OCI-LY1 (cell line): Measurements from ENCODE around the gene DLX3.

ENCODE experiments used
- H2AFZ ChIP-seq: fragments of 200-600 bp; sonication (generic), shearing (Covaris generic); 2 replicates; pipeline ENCODE4 v1.6.0; 2014; ENCODE audit warnings: antibody characterized with exemption, mild to moderate bottlenecking, low read length
- H3F3A ChIP-seq: fragments of 200-600 bp; sonication (generic), shearing (Covaris generic); 2 replicates; pipeline ENCODE4 v1.6.0; 2014; ENCODE audit warnings: mild to moderate bottlenecking, antibody characterized with exemption, low read length, moderate library complexity; ENCODE audit not compliant: insufficient read depth
- H3K27ac ChIP-seq: fragments of 200-600 bp; sonication (generic); 2 replicates; pipeline ENCODE4 v1.5.1; 2014; ENCODE audit warnings: low read length, mixed run types, mild to moderate bottlenecking, low read depth; ENCODE audit not compliant: poor library complexity, severe bottlenecking
- H3K27me3 ChIP-seq: fragments of 200-600 bp; sonication (generic); 2 replicates; pipeline ENCODE4 v1.6.0; 2014; ENCODE audit warnings: antibody characterized with exemption, mild to moderate bottlenecking, low read length, moderate library complexity; ENCODE audit not compliant: insufficient read depth
- H3K36me3 ChIP-seq: fragments of 200-600 bp; sonication (generic); 2 replicates; pipeline ENCODE4 v1.6.1; 2014; ENCODE audit warnings: mild to moderate bottlenecking, antibody characterized with exemption, low read length, moderate library complexity, mixed read lengths; ENCODE audit not compliant: insufficient read depth
- H3K4me1 ChIP-seq: fragments of 200-600 bp; sonication (generic); 2 replicates; pipeline ENCODE4 v1.5.1; 2014; ENCODE audit warnings: mild to moderate bottlenecking, low read length, moderate library complexity; ENCODE audit not compliant: insufficient read depth, severe bottlenecking
- H3K4me2 ChIP-seq: fragments of 200-600 bp; sonication (generic), shearing (Covaris generic); 2 replicates; pipeline ENCODE4 v1.6.1; 2014; ENCODE audit warnings: low read length
- H3K4me3 ChIP-seq: fragments of 200-600 bp; sonication (generic); 2 replicates; pipeline ENCODE4 v1.5.1; 2014; ENCODE audit warnings: low read length, low read depth, mild to moderate bottlenecking, mixed read lengths; ENCODE audit not compliant: poor library complexity, severe bottlenecking
- H3K79me2 ChIP-seq: fragments of 200-600 bp; shearing (Covaris generic); 2 replicates; pipeline ENCODE4 v1.6.1; 2016; ENCODE audit warnings: mixed run types, low read length, mixed read lengths; ENCODE audit not compliant: insufficient read depth
- H3K9ac ChIP-seq: fragments of 200-600 bp; sonication (generic), shearing (Covaris generic); 2 replicates; pipeline ENCODE4 v1.6.1; 2014; ENCODE audit warnings: mild to moderate bottlenecking, low read length, mixed read lengths
- H3K9me2 ChIP-seq: fragments of 200-600 bp; sonication (generic), shearing (Covaris generic); 2 replicates; pipeline ENCODE4 v1.6.1; 2014; ENCODE audit warnings: low read depth, mild to moderate bottlenecking, low read length, mixed read lengths
- H3K9me3 ChIP-seq: fragments of 200-600 bp; shearing (Covaris generic); 2 replicates; pipeline ENCODE4 v1.6.1; 2014; ENCODE audit warnings: low read length, mixed read lengths
- H4K20me1 ChIP-seq: fragments of 200-600 bp; sonication (generic), shearing (Covaris generic); 2 replicates; pipeline ENCODE4 v1.6.0; 2016; ENCODE audit warnings: mild to moderate bottlenecking, low read length; ENCODE audit not compliant: insufficient read depth
- CTCF ChIP-seq: fragments of 200-600 bp; sonication (generic), shearing (Covaris generic); IDR thresholded peaks from 2 replicates; pipeline ENCODE4 v1.5.1; 2017; ENCODE audit warnings: mild to moderate bottlenecking, antibody characterized with exemption, low read length, moderate library complexity, mixed read lengths
- EZH2 ChIP-seq: fragments of 200-600 bp; sonication (generic), shearing (Covaris generic); IDR thresholded peaks from 2 replicates; pipeline ENCODE4 v1.8.0; 2017; ENCODE audit warnings: borderline replicate concordance, mixed run types, mild to moderate bottlenecking, antibody characterized with exemption, low read length, moderate library complexity, mixed read lengths

Gene DLX3

DNA sequence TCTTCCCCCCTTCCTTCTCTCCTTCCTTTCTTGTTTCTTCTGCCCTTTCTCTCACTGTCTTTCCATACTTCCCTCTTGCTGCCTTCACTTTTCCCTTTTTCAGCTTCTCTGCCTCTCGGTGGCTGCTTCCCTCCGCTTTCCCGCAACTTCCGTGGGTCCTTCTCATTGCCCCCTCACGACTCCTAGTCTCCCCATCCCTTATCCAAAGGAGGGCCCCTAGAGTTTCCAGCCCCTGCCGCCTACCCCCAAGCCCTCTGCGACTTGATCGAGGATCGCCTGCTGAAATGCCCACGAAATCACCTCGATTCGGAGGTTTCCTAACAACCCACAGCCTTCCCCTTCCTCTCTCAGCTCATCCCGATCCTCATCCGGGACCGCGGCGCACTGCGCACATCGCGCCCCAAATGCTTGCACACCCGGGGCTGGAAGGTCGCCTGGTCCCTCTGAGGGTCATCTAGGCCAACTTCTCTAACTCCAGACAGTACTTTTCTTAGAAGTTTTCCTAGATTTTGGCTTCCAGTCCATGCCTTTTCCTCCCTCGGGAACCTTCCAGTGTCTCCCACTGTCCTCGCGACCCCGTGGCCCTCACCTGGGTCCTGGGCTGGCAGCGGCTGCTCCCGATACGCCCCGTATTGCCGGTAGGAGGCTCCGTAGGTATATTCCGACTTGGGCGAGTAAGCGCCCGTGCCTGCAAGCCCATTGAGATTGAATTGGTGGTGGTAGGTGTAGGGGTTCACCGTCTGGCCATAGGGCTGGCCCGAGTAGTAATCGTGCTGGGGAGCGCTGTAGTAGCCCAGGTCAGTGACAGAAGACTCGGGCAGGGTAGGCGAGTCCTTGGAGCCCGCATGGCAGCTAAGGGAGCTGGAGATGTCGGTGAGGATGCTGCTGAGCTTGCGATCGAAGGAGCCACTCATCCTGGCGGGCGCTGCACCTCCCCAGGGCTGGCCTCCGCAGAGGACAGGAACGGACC lies 654 bp downstream of the DLX3 start:
- Histone ChIP-seq H2AFZ (no peak overlapping the region), H3K79me2 (no peaks in the 10 kb centered on the region), H4K20me1 (no peaks in the 10 kb centered on the region), H3K9me3 (no peaks in the 10 kb centered on the region), H3F3A (no peaks in the 10 kb centered on the region), H3K4me2 (0 out of 2 replicates have a peak overlapping the region, but pooled peaks have one; percentile 45), H3K9me2 (no peaks in the 10 kb centered on the region), H3K9ac (no peak overlapping the region), H3K27ac (no peak overlapping the region), H3K4me1 (peaks cover 4% of the 10 kb centered on the region), H3K27me3 (peaks cover 6% of the 10 kb centered on the region; the same call in 1 of the 2 replicates), H3K4me3 (no peak overlapping the region), H3K36me3 (no peaks in the 10 kb centered on the region)
- no peak for TF ChIP-seq CTCF
- TF ChIP-seq EZH2, result no peak

DNA sequence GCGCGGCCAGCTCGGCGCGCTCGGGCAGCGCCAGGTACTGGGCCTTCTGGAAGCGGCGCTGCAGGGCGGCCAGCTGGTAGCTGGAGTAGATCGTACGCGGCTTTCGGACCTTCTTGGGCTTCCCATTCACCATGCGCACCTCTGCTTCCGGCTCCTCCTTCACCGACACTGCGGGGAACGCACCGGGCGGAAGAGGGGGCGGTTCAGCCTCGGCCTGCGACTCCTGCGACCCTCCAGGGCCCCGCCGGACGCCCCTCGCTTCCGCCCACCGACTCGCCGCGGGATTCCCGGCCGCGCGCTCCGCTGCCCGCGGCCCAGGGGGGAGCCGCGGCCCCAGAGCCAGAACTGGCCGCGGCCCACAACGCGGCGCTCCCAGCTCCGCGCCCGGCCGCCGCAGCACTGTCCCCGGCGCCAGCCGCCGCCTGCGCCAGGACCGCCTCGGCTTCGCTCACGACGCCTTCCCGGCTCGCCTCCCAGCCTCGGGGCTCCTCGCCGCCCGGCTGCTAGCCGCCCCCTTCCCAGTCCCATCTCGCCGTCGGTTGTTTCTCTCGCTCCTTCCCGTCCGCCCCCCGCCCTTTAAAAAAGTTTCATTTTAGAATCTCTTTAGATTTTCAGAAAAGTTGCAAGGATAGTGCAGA lies 1.5 kb downstream of the DLX3 start:
- H3K9ac ChIP-seq, result no peak overlapping the region
- H3K27me3 ChIP-seq, result peaks cover 8% of the 10 kb centered on the region; the same call in 1 of the 2 replicates
- H3K4me3 ChIP-seq, result peak overlapping the region; percentile 37
- H3K79me2 ChIP-seq, result no peaks in the 10 kb centered on the region
- H3K27ac ChIP-seq, result no peak overlapping the region
- peaks cover 3% of the 10 kb centered on the region for H3K4me1 ChIP-seq
- no peaks in the 10 kb centered on the region for H3F3A ChIP-seq
- H3K9me2 ChIP-seq, result no peaks in the 10 kb centered on the region
- peak overlapping the region; percentile 45 for H3K4me2 ChIP-seq
- no peak overlapping the region for H2AFZ ChIP-seq
- no peaks in the 10 kb centered on the region for H3K36me3 ChIP-seq
- TF ChIP-seq EZH2 (no peak), CTCF (no peak)
- H4K20me1 ChIP-seq, result no peaks in the 10 kb centered on the region
- no peaks in the 10 kb centered on the region for H3K9me3 ChIP-seq

- Histone ChIP-seq H3K9me2 (no peaks in the 10 kb centered on the region), H4K20me1 (no peaks in the 10 kb centered on the region), H3K9me3 (no peaks in the 10 kb centered on the region), H3K4me3 (peak overlapping the region; percentile 37), H3K4me2 (peak overlapping the region; percentile 45), H3K4me1 (no peaks in the 10 kb centered on the region), H3K9ac (no peak overlapping the region), H3K79me2 (no peaks in the 10 kb centered on the region), H3F3A (no peaks in the 10 kb centered on the region), H3K36me3 (no peaks in the 10 kb centered on the region), H3K27ac (no peak overlapping the region), H2AFZ (no peak overlapping the region), H3K27me3 (peaks cover 11% of the 10 kb centered on the region; the same call in 1 of the 2 replicates)
- TF ChIP-seq EZH2 (no peak), CTCF (no peak)
These were observed 2.0 kb downstream of the DLX3 start for GRCh38 chr17:49992933-49993422.
